WTC11 (cell line): ENCODE measurements around the gene GRM1. TPM values are rescaled to one million over a fixed set of nuclear protein-coding genes. Genes with fewer than 3 reads are reported as not detected.

Experiments
- ATAC-seq: fragments of 200-7000 bp; cut with Tn5 transposase; 2 replicates; pipeline ENCODE4 v1.10.0; 2021; ENCODE audit warnings: mild to moderate bottlenecking, moderate library complexity
- CTCF ChIA-PET: fragments of 300-600 bp; sonication (Branson Sonifier 250); formaldehyde crosslinking; loops from one replicate; lab custom pipeline; 2021; ENCODE audit warnings: antibody characterized with exemption; lab: Charles Lee
- POLR2A ChIA-PET: fragments of 350-600 bp; sonication (Branson Sonifier 250); formaldehyde crosslinking; loops from one replicate; lab custom pipeline; 2021; ENCODE audit warnings: antibody characterized with exemption; lab: Charles Lee
- DNase-seq: peaks from one replicate; pipeline ENCODE4 v3.0.0; 2021; ENCODE audit warnings: low spot score
- H3K27ac Mint-ChIP-seq: 2 replicates; pipeline ENCODE4 v1.8.0; 2021; ENCODE audit warnings: mixed read lengths
- H3K27me3 Mint-ChIP-seq: 2 replicates; pipeline ENCODE4 v1.8.0; 2021; ENCODE audit warnings: low read depth, mild to moderate bottlenecking, moderate library complexity, mixed read lengths
- H3K36me3 Mint-ChIP-seq: 2 replicates; pipeline ENCODE4 v1.8.0; 2021; ENCODE audit warnings: mixed read lengths
- H3K4me1 Mint-ChIP-seq: 2 replicates; pipeline ENCODE4 v1.8.0; 2022; ENCODE audit warnings: mixed read lengths
- H3K4me3 Mint-ChIP-seq: 2 replicates; pipeline ENCODE4 v1.8.0; 2021; ENCODE audit warnings: mild to moderate bottlenecking, moderate library complexity, mixed read lengths
- H3K9me3 Mint-ChIP-seq: 2 replicates; pipeline ENCODE4 v1.8.0; 2021; ENCODE audit warnings: mixed read lengths
- ATF1 ChIP-seq: sonication (generic); formaldehyde crosslinking; IDR thresholded peaks from 2 replicates; pipeline ENCODE4 v1.8.1; 2023; ENCODE audit warnings: mild to moderate bottlenecking, moderate library complexity, missing genetic modification reagents
- ESRRA ChIP-seq: sonication (generic); formaldehyde crosslinking; IDR thresholded peaks from 2 replicates; pipeline ENCODE4 v1.8.1; 2022; ENCODE audit warnings: mild to moderate bottlenecking, missing genetic modification reagents, borderline replicate concordance
- FOXK1 ChIP-seq: sonication (generic); formaldehyde crosslinking; IDR thresholded peaks from 2 replicates; pipeline ENCODE4 v1.8.0; 2022; ENCODE audit warnings: mild to moderate bottlenecking, moderate library complexity, missing genetic modification reagents
- FOXP4 ChIP-seq: sonication (generic); formaldehyde crosslinking; IDR thresholded peaks from 2 replicates; pipeline ENCODE4 v1.8.0; 2022; ENCODE audit warnings: mild to moderate bottlenecking, missing genetic modification reagents
- JAZF1 ChIP-seq: fragments of 250-450 bp; sonication (Bioruptor Pico); IDR thresholded peaks from 2 replicates; pipeline ENCODE4 v1.9.0; 2021; ENCODE audit warnings: moderate library complexity, mild to moderate bottlenecking, inconsistent platforms
- MLX ChIP-seq: sonication (generic); formaldehyde crosslinking; IDR thresholded peaks from 2 replicates; pipeline ENCODE4 v1.8.1; 2023; ENCODE audit warnings: mild to moderate bottlenecking, missing genetic modification reagents, moderate library complexity
- MYBL2 ChIP-seq: sonication (generic); formaldehyde crosslinking; IDR thresholded peaks from 2 replicates; pipeline ENCODE4 v1.8.1; 2023; ENCODE audit warnings: mild to moderate bottlenecking, moderate library complexity, missing genetic modification reagents
- NFATC4 ChIP-seq: fragments of 250-450 bp; sonication (Bioruptor Pico); IDR thresholded peaks from 2 replicates; pipeline ENCODE4 v1.9.0; 2021; ENCODE audit warnings: mild to moderate bottlenecking
- NR1H2 ChIP-seq: sonication (generic); formaldehyde crosslinking; IDR thresholded peaks from 2 replicates; pipeline ENCODE4 v1.9.0; 2021; ENCODE audit warnings: mild to moderate bottlenecking, moderate library complexity, missing genetic modification reagents
- SMAD4 ChIP-seq: sonication (generic); formaldehyde crosslinking; IDR thresholded peaks from 2 replicates; pipeline ENCODE4 v1.8.0; 2022; ENCODE audit warnings: mild to moderate bottlenecking, missing genetic modification reagents
- ZBTB21 ChIP-seq: sonication (generic); formaldehyde crosslinking; IDR thresholded peaks from 2 replicates; pipeline ENCODE4 v1.8.1; 2023; ENCODE audit warnings: mild to moderate bottlenecking, missing genetic modification reagents, borderline replicate concordance
- ZNF138 ChIP-seq: sonication (generic); formaldehyde crosslinking; conservative IDR thresholded peaks from 2 replicates; pipeline ENCODE4 v1.8.1; 2022; ENCODE audit warnings: mild to moderate bottlenecking, moderate library complexity, missing genetic modification reagents
- ZNF219 ChIP-seq: sonication (generic); formaldehyde crosslinking; IDR thresholded peaks from 2 replicates; pipeline ENCODE4 v1.8.0; 2023; ENCODE audit warnings: missing genetic modification reagents, mild to moderate bottlenecking, borderline replicate concordance
- ZNF416 ChIP-seq: fragments of 250-450 bp; sonication (Bioruptor Pico); IDR thresholded peaks from 2 replicates; pipeline ENCODE4 v1.9.0; 2021; ENCODE audit warnings: mild to moderate bottlenecking, inconsistent platforms
- ZNF423 ChIP-seq: fragments of 250-450 bp; sonication (Bioruptor Pico); IDR thresholded peaks from 2 replicates; pipeline ENCODE4 v2.1.2; 2022; ENCODE audit warnings: mild to moderate bottlenecking, moderate library complexity
- total RNA-seq: library from RNA; stranded (reverse); gene quantifications from 3 replicates; pipeline ENCODE4 v1.2.3, GENCODE V29; 2021
- TF ChIP-seq, protein P1 (sequence below): fragments of 200-600 bp; IDR thresholded peaks from 2 replicates; pipeline ENCODE4 v1.8.0; 2022; ENCODE audit warnings: antibody characterized with exemption
- TF ChIP-seq, protein P2 (sequence below): sonication (generic); formaldehyde crosslinking; IDR thresholded peaks from 2 replicates; pipeline ENCODE4 v1.8.0; 2023; ENCODE audit warnings: missing genetic modification reagents, mild to moderate bottlenecking, borderline replicate concordance
- TF ChIP-seq, protein P3 (sequence below): sonication (generic); formaldehyde crosslinking; IDR thresholded peaks from 2 replicates; pipeline ENCODE4 v1.8.1; 2023; ENCODE audit warnings: mild to moderate bottlenecking, missing genetic modification reagents, borderline replicate concordance
- TF ChIP-seq, protein P4 (sequence below): fragments of 250-450 bp; sonication (Bioruptor Pico); IDR thresholded peaks from 2 replicates; pipeline ENCODE4 v1.9.0; 2021; ENCODE audit warnings: mild to moderate bottlenecking

Gene GRM1
- total RNA-seq, 1 experiment from 2014 or later = 0.46 TPM

DNA sequence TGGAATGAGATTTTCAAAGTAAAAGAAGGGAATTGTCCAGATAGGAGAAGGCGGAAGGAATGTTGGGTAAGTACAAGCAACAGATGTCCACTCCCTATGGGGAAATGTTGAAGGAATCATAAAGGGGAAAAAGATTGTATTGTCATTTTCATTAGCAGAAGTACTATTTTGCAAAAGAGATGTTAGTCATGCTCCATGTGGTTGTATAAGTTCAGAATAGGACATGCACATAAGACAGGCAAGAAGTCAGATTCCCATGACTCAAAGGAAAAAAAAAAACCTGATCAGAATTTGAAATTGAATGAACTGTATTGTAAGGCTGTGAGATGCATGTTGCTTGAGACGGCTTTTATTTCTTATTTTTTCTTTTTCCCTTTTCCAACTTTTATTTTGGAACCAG is 36.8 kb downstream of the GRM1 start (continued):
- TF ChIP-seq, protein P1, sequence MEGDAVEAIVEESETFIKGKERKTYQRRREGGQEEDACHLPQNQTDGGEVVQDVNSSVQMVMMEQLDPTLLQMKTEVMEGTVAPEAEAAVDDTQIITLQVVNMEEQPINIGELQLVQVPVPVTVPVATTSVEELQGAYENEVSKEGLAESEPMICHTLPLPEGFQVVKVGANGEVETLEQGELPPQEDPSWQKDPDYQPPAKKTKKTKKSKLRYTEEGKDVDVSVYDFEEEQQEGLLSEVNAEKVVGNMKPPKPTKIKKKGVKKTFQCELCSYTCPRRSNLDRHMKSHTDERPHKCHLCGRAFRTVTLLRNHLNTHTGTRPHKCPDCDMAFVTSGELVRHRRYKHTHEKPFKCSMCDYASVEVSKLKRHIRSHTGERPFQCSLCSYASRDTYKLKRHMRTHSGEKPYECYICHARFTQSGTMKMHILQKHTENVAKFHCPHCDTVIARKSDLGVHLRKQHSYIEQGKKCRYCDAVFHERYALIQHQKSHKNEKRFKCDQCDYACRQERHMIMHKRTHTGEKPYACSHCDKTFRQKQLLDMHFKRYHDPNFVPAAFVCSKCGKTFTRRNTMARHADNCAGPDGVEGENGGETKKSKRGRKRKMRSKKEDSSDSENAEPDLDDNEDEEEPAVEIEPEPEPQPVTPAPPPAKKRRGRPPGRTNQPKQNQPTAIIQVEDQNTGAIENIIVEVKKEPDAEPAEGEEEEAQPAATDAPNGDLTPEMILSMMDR = no peak
- TF ChIP-seq ESRRA (CRISPR knock-in tag) = no peak
- TF ChIP-seq NR1H2 = no peak
- TF ChIP-seq FOXP4 (CRISPR knock-in tag) = no peak
- TF ChIP-seq, protein P2, sequence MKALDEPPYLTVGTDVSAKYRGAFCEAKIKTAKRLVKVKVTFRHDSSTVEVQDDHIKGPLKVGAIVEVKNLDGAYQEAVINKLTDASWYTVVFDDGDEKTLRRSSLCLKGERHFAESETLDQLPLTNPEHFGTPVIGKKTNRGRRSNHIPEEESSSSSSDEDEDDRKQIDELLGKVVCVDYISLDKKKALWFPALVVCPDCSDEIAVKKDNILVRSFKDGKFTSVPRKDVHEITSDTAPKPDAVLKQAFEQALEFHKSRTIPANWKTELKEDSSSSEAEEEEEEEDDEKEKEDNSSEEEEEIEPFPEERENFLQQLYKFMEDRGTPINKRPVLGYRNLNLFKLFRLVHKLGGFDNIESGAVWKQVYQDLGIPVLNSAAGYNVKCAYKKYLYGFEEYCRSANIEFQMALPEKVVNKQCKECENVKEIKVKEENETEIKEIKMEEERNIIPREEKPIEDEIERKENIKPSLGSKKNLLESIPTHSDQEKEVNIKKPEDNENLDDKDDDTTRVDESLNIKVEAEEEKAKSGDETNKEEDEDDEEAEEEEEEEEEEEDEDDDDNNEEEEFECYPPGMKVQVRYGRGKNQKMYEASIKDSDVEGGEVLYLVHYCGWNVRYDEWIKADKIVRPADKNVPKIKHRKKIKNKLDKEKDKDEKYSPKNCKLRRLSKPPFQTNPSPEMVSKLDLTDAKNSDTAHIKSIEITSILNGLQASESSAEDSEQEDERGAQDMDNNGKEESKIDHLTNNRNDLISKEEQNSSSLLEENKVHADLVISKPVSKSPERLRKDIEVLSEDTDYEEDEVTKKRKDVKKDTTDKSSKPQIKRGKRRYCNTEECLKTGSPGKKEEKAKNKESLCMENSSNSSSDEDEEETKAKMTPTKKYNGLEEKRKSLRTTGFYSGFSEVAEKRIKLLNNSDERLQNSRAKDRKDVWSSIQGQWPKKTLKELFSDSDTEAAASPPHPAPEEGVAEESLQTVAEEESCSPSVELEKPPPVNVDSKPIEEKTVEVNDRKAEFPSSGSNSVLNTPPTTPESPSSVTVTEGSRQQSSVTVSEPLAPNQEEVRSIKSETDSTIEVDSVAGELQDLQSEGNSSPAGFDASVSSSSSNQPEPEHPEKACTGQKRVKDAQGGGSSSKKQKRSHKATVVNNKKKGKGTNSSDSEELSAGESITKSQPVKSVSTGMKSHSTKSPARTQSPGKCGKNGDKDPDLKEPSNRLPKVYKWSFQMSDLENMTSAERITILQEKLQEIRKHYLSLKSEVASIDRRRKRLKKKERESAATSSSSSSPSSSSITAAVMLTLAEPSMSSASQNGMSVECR (CRISPR knock-in tag) = no peak
- TF ChIP-seq ZNF138 = no peak
- no peak for TF ChIP-seq MLX (CRISPR knock-in tag)
- no peak for TF ChIP-seq ZNF423

- DNase-seq (no peak), ATAC-seq (no peak; the same call in 1 of the 2 replicates)
- H3K4me1 Mint-ChIP-seq = peaks cover 25% of the 10 kb centered on the region
- H3K4me3 Mint-ChIP-seq = no peak overlapping the region
- H3K9me3 Mint-ChIP-seq = peaks cover 9% of the 10 kb centered on the region
- H3K27ac Mint-ChIP-seq = peak overlapping the region; percentile 19
- H3K27me3 Mint-ChIP-seq = no peaks in the 10 kb centered on the region
- H3K36me3 Mint-ChIP-seq = no peaks in the 10 kb centered on the region
- CTCF ChIA-PET = no interaction called here
- POLR2A ChIA-PET = interaction anchor here (0.6 kb wide), 1 partner anchor 103 kb away, joined by 3 read pairs; the partner anchor contains the start of gene SHPRH
- TF ChIP-seq ZNF416 (CRISPR knock-in tag) (no peak), SMAD4 (no peak), ZNF219 (CRISPR knock-in tag) (no peak), NFATC4 (CRISPR knock-in tag) (no peak), JAZF1 (CRISPR knock-in tag) (no peak), ZBTB21 (no peak), MYBL2 (CRISPR knock-in tag) (no peak), ATF1 (no peak), FOXK1 (CRISPR knock-in tag) (no peak)
- TF ChIP-seq, protein P2 (CRISPR knock-in tag) = no peak
- TF ChIP-seq, protein P3, sequence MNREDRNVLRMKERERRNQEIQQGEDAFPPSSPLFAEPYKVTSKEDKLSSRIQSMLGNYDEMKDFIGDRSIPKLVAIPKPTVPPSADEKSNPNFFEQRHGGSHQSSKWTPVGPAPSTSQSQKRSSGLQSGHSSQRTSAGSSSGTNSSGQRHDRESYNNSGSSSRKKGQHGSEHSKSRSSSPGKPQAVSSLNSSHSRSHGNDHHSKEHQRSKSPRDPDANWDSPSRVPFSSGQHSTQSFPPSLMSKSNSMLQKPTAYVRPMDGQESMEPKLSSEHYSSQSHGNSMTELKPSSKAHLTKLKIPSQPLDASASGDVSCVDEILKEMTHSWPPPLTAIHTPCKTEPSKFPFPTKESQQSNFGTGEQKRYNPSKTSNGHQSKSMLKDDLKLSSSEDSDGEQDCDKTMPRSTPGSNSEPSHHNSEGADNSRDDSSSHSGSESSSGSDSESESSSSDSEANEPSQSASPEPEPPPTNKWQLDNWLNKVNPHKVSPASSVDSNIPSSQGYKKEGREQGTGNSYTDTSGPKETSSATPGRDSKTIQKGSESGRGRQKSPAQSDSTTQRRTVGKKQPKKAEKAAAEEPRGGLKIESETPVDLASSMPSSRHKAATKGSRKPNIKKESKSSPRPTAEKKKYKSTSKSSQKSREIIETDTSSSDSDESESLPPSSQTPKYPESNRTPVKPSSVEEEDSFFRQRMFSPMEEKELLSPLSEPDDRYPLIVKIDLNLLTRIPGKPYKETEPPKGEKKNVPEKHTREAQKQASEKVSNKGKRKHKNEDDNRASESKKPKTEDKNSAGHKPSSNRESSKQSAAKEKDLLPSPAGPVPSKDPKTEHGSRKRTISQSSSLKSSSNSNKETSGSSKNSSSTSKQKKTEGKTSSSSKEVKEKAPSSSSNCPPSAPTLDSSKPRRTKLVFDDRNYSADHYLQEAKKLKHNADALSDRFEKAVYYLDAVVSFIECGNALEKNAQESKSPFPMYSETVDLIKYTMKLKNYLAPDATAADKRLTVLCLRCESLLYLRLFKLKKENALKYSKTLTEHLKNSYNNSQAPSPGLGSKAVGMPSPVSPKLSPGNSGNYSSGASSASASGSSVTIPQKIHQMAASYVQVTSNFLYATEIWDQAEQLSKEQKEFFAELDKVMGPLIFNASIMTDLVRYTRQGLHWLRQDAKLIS (CRISPR knock-in tag) = no peak
- TF ChIP-seq, protein P4, sequence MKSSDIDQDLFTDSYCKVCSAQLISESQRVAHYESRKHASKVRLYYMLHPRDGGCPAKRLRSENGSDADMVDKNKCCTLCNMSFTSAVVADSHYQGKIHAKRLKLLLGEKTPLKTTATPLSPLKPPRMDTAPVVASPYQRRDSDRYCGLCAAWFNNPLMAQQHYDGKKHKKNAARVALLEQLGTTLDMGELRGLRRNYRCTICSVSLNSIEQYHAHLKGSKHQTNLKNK (CRISPR knock-in tag) = no peak
Observed at GRCh38 chr6:146066506-146066905, 37.6 kb downstream of the GRM1 start.
